ENCODE results near the gene SH3GLB2.

DNA sequence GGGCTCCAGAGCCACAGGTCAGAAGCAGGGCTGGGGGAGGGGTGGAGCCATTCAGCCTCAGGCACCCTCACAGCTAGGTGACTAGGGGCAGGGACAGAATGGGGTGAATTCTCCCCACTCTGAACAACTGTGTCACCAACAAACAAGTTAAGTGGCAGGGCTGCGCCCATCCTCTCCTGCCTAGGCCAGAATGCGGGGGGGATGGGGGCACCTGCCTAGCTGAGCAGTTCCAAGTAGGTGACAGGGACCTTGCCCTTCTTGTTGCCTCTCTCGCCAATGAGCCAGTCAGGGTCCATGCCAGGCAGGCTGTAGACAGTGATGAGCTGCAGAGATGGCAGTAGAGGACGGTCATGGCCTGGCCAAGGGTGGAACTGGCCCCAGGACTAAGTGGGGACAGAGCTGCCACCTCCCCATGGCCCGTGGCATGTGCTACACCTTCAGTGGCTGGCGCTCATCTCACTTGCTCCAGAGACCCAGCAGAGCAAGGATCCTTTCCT, 19.6 kb downstream of the SH3GLB2 start:
- TF ChIP-seq, protein P1, sequence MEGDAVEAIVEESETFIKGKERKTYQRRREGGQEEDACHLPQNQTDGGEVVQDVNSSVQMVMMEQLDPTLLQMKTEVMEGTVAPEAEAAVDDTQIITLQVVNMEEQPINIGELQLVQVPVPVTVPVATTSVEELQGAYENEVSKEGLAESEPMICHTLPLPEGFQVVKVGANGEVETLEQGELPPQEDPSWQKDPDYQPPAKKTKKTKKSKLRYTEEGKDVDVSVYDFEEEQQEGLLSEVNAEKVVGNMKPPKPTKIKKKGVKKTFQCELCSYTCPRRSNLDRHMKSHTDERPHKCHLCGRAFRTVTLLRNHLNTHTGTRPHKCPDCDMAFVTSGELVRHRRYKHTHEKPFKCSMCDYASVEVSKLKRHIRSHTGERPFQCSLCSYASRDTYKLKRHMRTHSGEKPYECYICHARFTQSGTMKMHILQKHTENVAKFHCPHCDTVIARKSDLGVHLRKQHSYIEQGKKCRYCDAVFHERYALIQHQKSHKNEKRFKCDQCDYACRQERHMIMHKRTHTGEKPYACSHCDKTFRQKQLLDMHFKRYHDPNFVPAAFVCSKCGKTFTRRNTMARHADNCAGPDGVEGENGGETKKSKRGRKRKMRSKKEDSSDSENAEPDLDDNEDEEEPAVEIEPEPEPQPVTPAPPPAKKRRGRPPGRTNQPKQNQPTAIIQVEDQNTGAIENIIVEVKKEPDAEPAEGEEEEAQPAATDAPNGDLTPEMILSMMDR (conservative IDR thresholded peaks at IDR 0.05; ENCODE audit: low read depth, low read length): no peak
- no peak for TF ChIP-seq EZH2 (IDR thresholded peaks at IDR 0.05; ENCODE audit: borderline replicate concordance, low read depth, low read length, poor library complexity, severe bottlenecking)
